ENCODE measurements around the gene DAGLB.

GRCh38 chr7:6465862-6466261, 18.1 kb upstream of the DAGLB start:
- TF ChIP-seq CTCF (conservative IDR thresholded peaks at IDR 0.05; ENCODE audit: low read length) (no peak), EZH2phosphoT487 (IDR thresholded peaks at IDR 0.05; ENCODE audit: borderline replicate concordance, low read depth, low read length) (no peak)

All from OCI-LY7 (cell line).